ENCODE measurements around the gene CATSPER1. TPM values are rescaled to one million over a fixed set of nuclear protein-coding genes. Genes with fewer than 3 reads are reported as not detected.

CATSPER1 gene
- total RNA-seq, 1 experiment from 2014 or later, result 0.61 TPM

GRCh38 chr11:66020618-66021357 is 5.5 kb downstream of the CATSPER1 start:
- peak; percentile 72 for DNase-seq (ENCODE audit: unreplicated experiment)
- H3K27ac Mint-ChIP-seq (ENCODE audit: low read depth, unreplicated experiment), result peak overlapping the region; percentile 81
- no peaks in the 10 kb centered on the region for H3K9me3 Mint-ChIP-seq (ENCODE audit: unreplicated experiment)
- H3K36me3 Mint-ChIP-seq (ENCODE audit: insufficient read depth, unreplicated experiment), result peaks cover 5% of the 10 kb centered on the region
- no peak for TF ChIP-seq CTCF (IDR thresholded peaks at IDR 0.05; ENCODE audit: unreplicated experiment)
- POLR2A ChIA-PET, result interaction anchor here (0.5 to 2.6 kb wide), 2 partner anchors 18 to 127 kb away, joined by 3 to 20 read pairs; partner anchors contain the start of genes BANF1 and EIF1AD
- H3K4me1 Mint-ChIP-seq (ENCODE audit: insufficient read depth, unreplicated experiment), result peaks cover 6% of the 10 kb centered on the region
- CTCF ChIA-PET, result interaction anchor here (0.6 to 2.6 kb wide), 7 partner anchors 10 to 136 kb away, joined by 3 to 16 read pairs (median 3); no protein-coding TSS in a partner anchor
- BruUV-seq (replicated peaks), result no TSS peak
- no peaks in the 10 kb centered on the region for H3K27me3 Mint-ChIP-seq (ENCODE audit: insufficient read depth, unreplicated experiment)
- intact Hi-C loops (cut with micrococcal nuclease), result no loop called here
- peak overlapping the region; percentile 47 for H3K4me3 Mint-ChIP-seq (ENCODE audit: unreplicated experiment)

DNA sequence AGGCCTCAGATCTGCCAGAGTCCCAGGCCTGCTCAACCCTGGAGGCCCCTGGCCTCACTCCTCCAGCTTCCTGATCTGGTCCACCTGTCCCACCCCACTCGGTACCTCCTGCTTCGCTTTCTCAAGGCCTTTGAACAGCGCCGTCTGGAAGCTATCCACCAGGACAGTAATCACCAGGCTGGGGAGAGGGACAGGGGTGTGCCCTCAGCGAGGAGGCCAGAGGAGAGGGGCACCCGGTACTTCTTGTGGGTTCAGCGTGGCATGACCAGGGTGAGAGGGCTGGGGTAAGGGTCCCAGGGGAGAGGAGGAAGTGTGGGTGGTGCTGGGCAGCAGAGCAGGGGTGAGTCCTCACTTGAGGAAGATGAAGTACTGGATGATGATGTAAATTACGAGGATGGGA is 6.1 kb downstream of the CATSPER1 start:
- Mint-ChIP-seq H3K4me3 (ENCODE audit: unreplicated experiment) (peak overlapping the region; percentile 47), H3K27me3 (ENCODE audit: insufficient read depth, unreplicated experiment) (no peaks in the 10 kb centered on the region), H3K27ac (ENCODE audit: low read depth, unreplicated experiment) (peak overlapping the region; percentile 81), H3K4me1 (ENCODE audit: insufficient read depth, unreplicated experiment) (peaks cover 10% of the 10 kb centered on the region), H3K36me3 (ENCODE audit: insufficient read depth, unreplicated experiment) (peaks cover 5% of the 10 kb centered on the region), H3K9me3 (ENCODE audit: unreplicated experiment) (no peaks in the 10 kb centered on the region)
- POLR2A ChIA-PET, result no interaction called here
- no peak for DNase-seq (ENCODE audit: unreplicated experiment)
- CTCF ChIA-PET, result interaction anchor here (0.7 to 1.3 kb wide), 4 partner anchors 9 to 241 kb away, joined by 3 read pairs; no protein-coding TSS in a partner anchor
- no TSS peak for BruUV-seq (replicated peaks)
- intact Hi-C loops (cut with micrococcal nuclease), result no loop called here
- TF ChIP-seq CTCF (IDR thresholded peaks at IDR 0.05; ENCODE audit: unreplicated experiment), result no peak

DNA sequence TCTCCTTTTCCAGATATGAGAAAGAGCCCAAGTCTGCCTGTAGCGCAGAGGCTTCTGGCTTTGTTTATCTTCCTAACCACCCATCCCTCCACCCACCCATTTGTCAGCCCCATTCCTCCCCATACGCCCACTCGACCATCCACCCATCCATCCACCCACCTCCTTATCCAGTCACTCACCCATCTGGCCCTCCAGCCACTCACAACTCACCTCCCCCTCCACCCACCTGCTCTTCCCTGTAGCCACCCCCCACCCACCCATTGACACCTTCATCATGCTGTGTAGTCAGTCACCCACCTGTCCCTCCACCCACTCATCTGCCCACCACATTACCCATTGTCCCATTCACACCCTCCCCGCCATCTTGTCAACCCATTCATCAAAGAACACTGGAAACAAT is 9.0 kb downstream of the CATSPER1 start:
- no peak overlapping the region for H3K27ac Mint-ChIP-seq (ENCODE audit: low read depth, unreplicated experiment)
- H3K4me1 Mint-ChIP-seq (ENCODE audit: insufficient read depth, unreplicated experiment), result peaks cover 12% of the 10 kb centered on the region
- ChIA-PET POLR2A (interaction anchor here (1.6 kb wide), 1 partner anchor 15 kb away, joined by 7 read pairs; the partner anchor contains the start of genes BANF1 and EIF1AD), CTCF (interaction anchor here (0.5 to 2.2 kb wide), 4 partner anchors 28 to 38 kb away, joined by 3 to 4 read pairs (median 4); no protein-coding TSS in a partner anchor)
- H3K27me3 Mint-ChIP-seq (ENCODE audit: insufficient read depth, unreplicated experiment), result no peaks in the 10 kb centered on the region
- H3K9me3 Mint-ChIP-seq (ENCODE audit: unreplicated experiment), result no peaks in the 10 kb centered on the region
- no peaks in the 10 kb centered on the region for H3K36me3 Mint-ChIP-seq (ENCODE audit: insufficient read depth, unreplicated experiment)
- BruUV-seq (replicated peaks), result no TSS peak
- no peak overlapping the region for H3K4me3 Mint-ChIP-seq (ENCODE audit: unreplicated experiment)
- intact Hi-C loops (cut with micrococcal nuclease), result no loop called here
- TF ChIP-seq CTCF (IDR thresholded peaks at IDR 0.05; ENCODE audit: unreplicated experiment), result no peak
- DNase-seq (ENCODE audit: unreplicated experiment), result no peak

DNA sequence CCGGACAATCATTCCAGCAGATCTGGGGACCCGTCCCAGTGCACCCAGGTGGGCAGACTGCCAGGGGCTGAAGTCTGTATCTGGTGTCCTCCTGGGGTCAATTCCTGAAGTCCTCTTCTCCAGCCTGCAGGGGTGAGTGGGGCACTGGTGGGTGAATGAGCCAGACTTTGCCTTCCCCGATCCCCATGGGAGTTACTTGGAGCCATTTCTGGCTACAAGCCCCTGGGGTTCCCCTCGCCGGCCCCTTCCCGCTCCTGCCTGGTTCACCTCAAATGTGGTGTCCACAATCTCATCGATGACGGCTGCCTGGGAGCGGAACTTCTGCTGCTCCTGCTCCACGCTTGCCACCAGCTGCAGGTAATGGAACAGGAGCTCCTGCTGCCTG is 9.5 kb downstream of the CATSPER1 start:
- Mint-ChIP-seq H3K4me1 (ENCODE audit: insufficient read depth, unreplicated experiment) (peaks cover 11% of the 10 kb centered on the region), H3K4me3 (ENCODE audit: unreplicated experiment) (no peak overlapping the region), H3K36me3 (ENCODE audit: insufficient read depth, unreplicated experiment) (no peaks in the 10 kb centered on the region), H3K27me3 (ENCODE audit: insufficient read depth, unreplicated experiment) (no peaks in the 10 kb centered on the region), H3K9me3 (ENCODE audit: unreplicated experiment) (no peaks in the 10 kb centered on the region), H3K27ac (ENCODE audit: low read depth, unreplicated experiment) (no peak overlapping the region)
- intact Hi-C loops (cut with micrococcal nuclease), result no loop called here
- CTCF ChIA-PET, result interaction anchor here (0.6 to 2.2 kb wide), 2 partner anchors 11 to 29 kb away, joined by 3 to 4 read pairs; no protein-coding TSS in a partner anchor
- BruUV-seq (replicated peaks), result no TSS peak
- POLR2A ChIA-PET, result interaction anchor here (1.6 kb wide), 1 partner anchor 15 kb away, joined by 7 read pairs; the partner anchor contains the start of genes BANF1 and EIF1AD
- TF ChIP-seq CTCF (IDR thresholded peaks at IDR 0.05; ENCODE audit: unreplicated experiment), result no peak
- DNase-seq (ENCODE audit: unreplicated experiment), result no peak
